Stimulated activated effector memory CD8-positive, alpha-beta T cell treated with anti-CD3 and anti-CD28 coated beads, Interleukin-12 subunit alpha, Interleukin-12 subunit beta, amount 100 ng/mL, for 72 hours (primary cell): ENCODE measurements around the gene TSPAN7.

ENCODE experiments used
- ATAC-seq: fragments of 150-1000 bp; cut with Tn5 transposase; 2 replicates; pipeline ENCODE4 v1.10.0; 2021
- DNase-seq, 2 donors: peaks; one replicate each; pipeline ENCODE4 v3.0.0; 2021 to 2022; ENCODE audit warnings: low spot score in 2 of 2
- H3K27ac Mint-ChIP-seq: one replicate; pipeline ENCODE4 v1.8.0; 2022; ENCODE audit warnings: mild to moderate bottlenecking, mixed read lengths
- H3K36me3 Mint-ChIP-seq: one replicate; pipeline ENCODE4 v1.8.0; 2022; ENCODE audit warnings: mild to moderate bottlenecking, mixed read lengths
- H3K4me1 Mint-ChIP-seq: one replicate; pipeline ENCODE4 v1.8.0; 2022; ENCODE audit warnings: mixed read lengths
- H3K4me3 Mint-ChIP-seq: one replicate; pipeline ENCODE4 v1.8.0; 2022; ENCODE audit warnings: mild to moderate bottlenecking, mixed read lengths
- H3K9me3 Mint-ChIP-seq: one replicate; pipeline ENCODE4 v1.8.0; 2022; ENCODE audit warnings: mixed read lengths

TSPAN7 gene

DNA sequence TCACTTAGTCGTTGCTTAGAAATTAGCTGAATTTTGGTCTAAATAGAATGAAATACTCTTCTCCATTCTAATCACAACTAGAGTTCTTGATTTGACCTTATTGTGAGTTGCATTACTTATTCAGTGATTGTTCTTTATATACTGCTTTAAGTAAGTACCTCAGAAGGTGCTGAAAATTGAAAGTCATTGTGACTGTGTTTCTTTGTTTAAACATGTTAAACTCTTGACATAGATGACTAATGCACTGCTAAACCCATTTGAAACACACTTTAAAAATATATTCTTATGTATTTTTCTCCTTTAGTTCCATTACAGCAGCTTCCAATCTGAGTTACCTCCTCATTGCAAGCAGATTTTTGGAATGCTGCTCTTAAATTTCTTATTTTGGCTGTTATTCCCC lies 9.1 kb downstream of the TSPAN7 start:
- Mint-ChIP-seq H3K9me3 (no peaks in the 10 kb centered on the region), H3K27ac (no peak overlapping the region), H3K4me1 (no peaks in the 10 kb centered on the region), H3K36me3 (no peaks in the 10 kb centered on the region), H3K4me3 (no peak overlapping the region)
- DNase-seq (no peak), ATAC-seq (no peak)

GRCh38 chrX:38571058-38571457 lies 9.7 kb downstream of the TSPAN7 start:
- Mint-ChIP-seq H3K36me3 (no peaks in the 10 kb centered on the region), H3K9me3 (no peaks in the 10 kb centered on the region), H3K27ac (no peak overlapping the region), H3K4me3 (no peak overlapping the region), H3K4me1 (no peaks in the 10 kb centered on the region)
- DNase-seq (no peak), ATAC-seq (no peak)

- H3K4me1 Mint-ChIP-seq: no peaks in the 10 kb centered on the region
- H3K36me3 Mint-ChIP-seq: no peaks in the 10 kb centered on the region
- no peak overlapping the region for H3K4me3 Mint-ChIP-seq
- H3K27ac Mint-ChIP-seq: no peak overlapping the region
- no peak for ATAC-seq
- no peak for DNase-seq
- no peaks in the 10 kb centered on the region for H3K9me3 Mint-ChIP-seq
These were observed 13.5 kb downstream of the TSPAN7 start for GRCh38 chrX:38574858-38575257.

DNA sequence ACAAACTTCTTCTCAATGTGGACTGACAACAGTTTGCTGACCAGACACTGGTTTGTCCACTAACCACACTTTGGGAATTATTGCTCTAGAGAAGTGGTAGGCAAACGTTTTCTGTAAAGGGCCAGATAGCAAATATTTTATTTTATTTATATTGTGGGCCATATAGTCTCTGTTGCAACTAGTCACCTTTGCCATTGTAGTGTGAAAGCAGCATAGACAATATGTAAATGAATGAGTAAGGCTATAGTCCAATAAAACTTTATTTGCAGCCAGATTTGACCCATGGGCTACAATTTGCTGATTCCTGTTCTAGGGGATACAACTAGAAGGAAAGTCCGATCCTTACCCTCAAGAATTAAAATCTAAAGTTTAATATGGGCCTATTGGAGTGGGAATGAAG lies 14.5 kb downstream of the TSPAN7 start:
- Mint-ChIP-seq H3K4me3 (no peak overlapping the region), H3K36me3 (no peaks in the 10 kb centered on the region), H3K9me3 (no peaks in the 10 kb centered on the region), H3K4me1 (no peaks in the 10 kb centered on the region), H3K27ac (no peak overlapping the region)
- ATAC-seq: no peak
- DNase-seq: no peak

DNA sequence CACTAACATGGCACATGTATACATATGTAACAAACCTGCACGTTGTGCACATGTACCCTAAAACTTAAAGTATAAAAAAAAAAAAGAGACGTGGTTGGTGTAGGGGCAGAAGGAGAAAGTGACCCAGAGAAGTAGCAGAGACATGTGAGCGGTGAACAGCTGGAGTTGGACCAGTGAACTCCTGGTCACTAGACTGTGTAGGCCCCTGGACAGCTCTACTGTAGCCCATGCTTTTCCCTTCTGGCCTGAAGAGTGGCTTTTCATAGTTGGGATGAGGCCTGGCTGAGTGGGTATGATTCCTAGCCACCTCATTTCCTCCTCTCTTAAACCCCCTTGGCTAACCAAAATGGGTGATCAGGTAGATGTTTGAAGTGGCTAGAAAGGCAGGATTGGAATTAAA lies 16.4 kb downstream of the TSPAN7 start:
- H3K36me3 Mint-ChIP-seq: no peaks in the 10 kb centered on the region
- H3K9me3 Mint-ChIP-seq: no peaks in the 10 kb centered on the region
- no peak overlapping the region for H3K4me3 Mint-ChIP-seq
- H3K4me1 Mint-ChIP-seq: no peaks in the 10 kb centered on the region
- H3K27ac Mint-ChIP-seq: no peak overlapping the region
- ATAC-seq (no peak), DNase-seq (no peak)

DNA sequence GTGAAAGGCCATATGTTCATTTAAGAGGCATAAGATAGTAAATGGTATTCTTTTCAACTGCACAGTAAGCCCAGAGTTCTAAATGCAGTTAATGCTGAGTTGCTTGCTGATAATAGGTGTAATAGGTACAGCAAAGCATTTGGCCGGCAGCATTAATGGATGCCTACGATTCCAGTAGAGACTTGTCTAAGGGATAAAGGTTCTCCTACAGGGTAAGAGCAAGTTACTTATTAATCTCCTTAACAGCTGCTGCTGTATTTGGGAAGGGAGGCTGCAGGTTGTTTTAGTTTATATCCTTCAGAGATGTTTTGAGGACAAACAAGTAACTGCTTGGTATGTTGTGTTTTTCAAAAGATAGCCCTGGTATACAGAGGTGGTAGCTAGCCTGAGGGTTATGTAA lies 16.8 kb downstream of the TSPAN7 start:
- no peak for ATAC-seq
- Mint-ChIP-seq H3K9me3 (no peaks in the 10 kb centered on the region), H3K4me1 (no peaks in the 10 kb centered on the region), H3K4me3 (no peak overlapping the region), H3K27ac (no peak overlapping the region), H3K36me3 (no peaks in the 10 kb centered on the region)
- DNase-seq: no peak

GRCh38 chrX:38583181-38583580 lies 21.8 kb downstream of the TSPAN7 start:
- H3K36me3 Mint-ChIP-seq: no peaks in the 10 kb centered on the region
- no peak overlapping the region for H3K4me3 Mint-ChIP-seq
- ATAC-seq (no peak), DNase-seq (no peak)
- H3K4me1 Mint-ChIP-seq: no peaks in the 10 kb centered on the region
- H3K9me3 Mint-ChIP-seq: no peaks in the 10 kb centered on the region
- no peak overlapping the region for H3K27ac Mint-ChIP-seq

DNA sequence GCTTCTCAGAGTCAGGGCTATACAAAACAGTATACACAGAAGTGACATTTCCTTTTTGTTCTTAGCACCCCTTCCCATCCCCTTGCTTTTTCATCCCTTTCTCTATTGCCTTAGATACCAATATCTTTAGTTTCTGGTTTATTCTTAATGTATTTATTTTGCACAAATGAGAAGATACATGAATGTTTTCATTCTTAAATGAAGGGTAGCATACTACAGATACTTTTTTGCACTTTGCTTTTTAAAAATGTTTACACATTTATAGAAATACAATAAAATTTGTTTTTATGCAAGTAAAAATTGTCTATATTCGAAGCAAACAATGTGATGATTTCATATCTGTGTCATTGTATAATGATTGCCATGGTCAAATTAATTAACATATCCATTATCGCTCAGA lies 33.1 kb downstream of the TSPAN7 start:
- no peaks in the 10 kb centered on the region for H3K4me1 Mint-ChIP-seq
- no peak for DNase-seq
- H3K9me3 Mint-ChIP-seq: peaks cover 3% of the 10 kb centered on the region
- H3K27ac Mint-ChIP-seq: no peak overlapping the region
- no peak overlapping the region for H3K4me3 Mint-ChIP-seq
- H3K36me3 Mint-ChIP-seq: no peaks in the 10 kb centered on the region
- ATAC-seq: no peak

GRCh38 chrX:38595801-38596200 lies 34.5 kb downstream of the TSPAN7 start:
- ATAC-seq (no peak), DNase-seq (no peak)
- Mint-ChIP-seq H3K27ac (no peak overlapping the region), H3K4me3 (no peak overlapping the region), H3K9me3 (peaks cover 3% of the 10 kb centered on the region), H3K36me3 (no peaks in the 10 kb centered on the region), H3K4me1 (no peaks in the 10 kb centered on the region)

DNA sequence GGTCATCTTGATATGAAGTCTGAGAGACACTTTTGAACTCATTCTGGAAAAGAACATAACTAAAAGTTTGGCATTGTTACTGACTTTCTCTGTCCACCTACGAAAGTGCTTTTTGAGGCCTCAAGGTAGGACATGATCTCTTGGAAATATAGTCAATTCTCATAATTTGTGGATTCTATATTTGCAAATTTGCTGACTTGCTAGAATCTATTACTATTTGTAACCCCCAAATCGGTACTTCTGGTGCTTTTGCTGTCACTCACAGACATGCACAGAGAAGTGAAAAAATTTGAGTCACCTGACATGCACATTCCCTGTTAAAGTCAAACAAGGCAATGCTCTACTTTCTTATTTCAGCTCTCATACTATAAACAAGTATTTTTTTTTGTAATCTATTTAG lies 35.6 kb downstream of the TSPAN7 start:
- DNase-seq (no peak), ATAC-seq (no peak)
- H3K4me1 Mint-ChIP-seq: no peaks in the 10 kb centered on the region
- no peaks in the 10 kb centered on the region for H3K36me3 Mint-ChIP-seq
- H3K27ac Mint-ChIP-seq: no peak overlapping the region
- peaks cover 3% of the 10 kb centered on the region for H3K9me3 Mint-ChIP-seq
- H3K4me3 Mint-ChIP-seq: no peak overlapping the region

DNA sequence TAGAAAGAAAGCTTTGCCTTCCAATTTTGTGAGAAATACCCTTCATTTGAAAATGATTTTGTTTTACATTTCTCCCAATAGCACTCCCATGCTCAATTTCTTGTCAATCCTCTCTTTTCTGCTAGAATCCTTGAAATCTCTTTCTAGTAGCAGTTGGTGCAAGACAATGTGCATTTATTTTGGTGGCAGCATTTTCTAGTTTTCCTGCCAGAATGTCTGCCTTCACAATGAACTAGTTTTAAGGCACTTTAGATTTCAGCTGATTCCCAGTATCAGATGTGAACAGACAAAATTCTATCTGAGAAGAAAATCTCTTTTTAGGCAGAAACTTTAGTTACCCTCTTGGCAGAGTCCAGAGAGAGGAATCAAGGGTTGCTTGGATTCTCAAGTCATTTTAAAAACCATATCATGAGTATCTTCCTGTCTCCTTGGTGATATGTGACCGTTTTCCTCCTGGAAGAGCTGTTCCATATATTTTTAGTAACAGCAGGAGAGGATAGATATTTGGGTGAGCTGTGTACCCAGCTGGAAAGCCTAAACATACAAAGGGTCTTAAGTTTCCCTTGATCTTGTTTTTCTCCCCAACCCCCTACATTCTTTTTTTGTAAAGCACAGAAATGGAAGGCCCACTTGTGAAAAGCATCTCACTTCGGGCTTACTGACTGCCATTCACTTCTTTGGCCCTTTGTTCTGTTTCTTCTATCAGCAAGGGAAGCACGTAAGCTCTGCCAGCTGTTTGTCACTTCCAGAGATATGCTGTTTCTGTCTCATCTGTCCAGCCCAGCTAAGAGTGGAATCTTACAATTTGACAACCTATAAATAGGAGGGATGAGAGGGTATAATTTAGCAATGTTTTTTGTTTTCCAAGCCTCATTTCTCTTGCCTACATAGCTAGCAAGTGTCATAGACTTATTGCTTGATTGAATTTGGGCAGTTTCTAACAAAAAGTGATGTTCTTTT lies 38.7 kb downstream of the TSPAN7 start:
- no peak for DNase-seq
- no peak for ATAC-seq
- Mint-ChIP-seq H3K36me3 (no peaks in the 10 kb centered on the region), H3K27ac (no peak overlapping the region), H3K4me3 (no peak overlapping the region), H3K4me1 (no peaks in the 10 kb centered on the region), H3K9me3 (no peaks in the 10 kb centered on the region)

- Mint-ChIP-seq H3K36me3 (no peaks in the 10 kb centered on the region), H3K27ac (no peak overlapping the region), H3K4me3 (no peak overlapping the region), H3K9me3 (no peaks in the 10 kb centered on the region), H3K4me1 (no peaks in the 10 kb centered on the region)
- DNase-seq (no peak), ATAC-seq (no peak)
These were observed 40.5 kb downstream of the TSPAN7 start for GRCh38 chrX:38601866-38602265.

DNA sequence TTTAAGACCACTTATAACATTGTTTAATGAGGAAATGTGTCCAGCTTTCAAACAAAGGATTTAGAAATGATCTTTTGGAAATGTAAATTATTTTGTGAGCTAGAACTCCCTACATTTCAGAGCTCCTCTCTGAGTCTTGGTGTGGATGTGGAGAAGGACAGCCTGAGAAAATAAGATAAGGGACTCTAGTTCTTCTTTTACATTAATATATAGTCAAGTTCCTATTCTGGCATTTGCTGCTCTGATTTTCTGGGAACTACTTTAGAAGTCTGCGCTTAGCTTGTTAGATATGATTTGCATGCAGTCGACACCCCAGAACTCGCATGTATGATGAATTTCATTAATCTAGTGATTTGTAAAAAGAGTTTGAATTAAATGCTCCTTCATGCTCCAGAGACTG lies 45.5 kb downstream of the TSPAN7 start:
- H3K9me3 Mint-ChIP-seq: no peaks in the 10 kb centered on the region
- DNase-seq (no peak), ATAC-seq (no peak)
- H3K4me1 Mint-ChIP-seq: no peaks in the 10 kb centered on the region
- no peak overlapping the region for H3K4me3 Mint-ChIP-seq
- H3K27ac Mint-ChIP-seq: no peak overlapping the region
- no peaks in the 10 kb centered on the region for H3K36me3 Mint-ChIP-seq

- no peak for ATAC-seq
- Mint-ChIP-seq H3K27ac (no peak overlapping the region), H3K4me3 (no peak overlapping the region), H3K4me1 (no peaks in the 10 kb centered on the region), H3K36me3 (no peaks in the 10 kb centered on the region), H3K9me3 (no peaks in the 10 kb centered on the region)
- DNase-seq: no peak
These were observed 46.6 kb downstream of the TSPAN7 start for GRCh38 chrX:38607976-38608375.

DNA sequence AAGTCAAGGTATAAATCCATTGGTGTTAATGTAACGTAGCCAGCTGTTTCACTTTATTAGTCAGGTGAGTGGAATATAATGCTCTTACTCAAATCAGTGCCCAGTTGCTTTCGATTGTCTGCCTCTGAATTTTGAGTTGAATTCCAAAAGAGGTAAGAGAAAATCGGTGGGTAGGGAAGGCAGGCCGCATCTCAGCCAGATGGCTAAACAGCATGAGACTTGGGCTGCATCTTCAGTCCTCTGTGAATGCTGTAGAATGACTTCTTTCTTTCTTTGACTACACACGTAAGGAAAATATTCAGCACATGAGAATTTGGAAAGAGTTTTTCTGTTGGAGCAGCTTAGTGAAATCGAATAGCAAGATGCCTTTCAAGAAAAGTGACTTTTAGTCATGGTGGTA lies 49.5 kb downstream of the TSPAN7 start:
- H3K4me1 Mint-ChIP-seq: no peaks in the 10 kb centered on the region
- no peak overlapping the region for H3K4me3 Mint-ChIP-seq
- H3K36me3 Mint-ChIP-seq: no peaks in the 10 kb centered on the region
- no peaks in the 10 kb centered on the region for H3K9me3 Mint-ChIP-seq
- ATAC-seq (no peak), DNase-seq (no peak)
- H3K27ac Mint-ChIP-seq: no peak overlapping the region

- H3K27ac Mint-ChIP-seq: no peak overlapping the region
- H3K36me3 Mint-ChIP-seq: no peaks in the 10 kb centered on the region
- H3K4me3 Mint-ChIP-seq: no peak overlapping the region
- no peaks in the 10 kb centered on the region for H3K9me3 Mint-ChIP-seq
- no peak for DNase-seq
- no peak for ATAC-seq
- H3K4me1 Mint-ChIP-seq: no peaks in the 10 kb centered on the region
These were observed 50.9 kb downstream of the TSPAN7 start for GRCh38 chrX:38612281-38612680.
